IMR-90 (cell line): ENCODE results near the gene FBXL7. TPM values are rescaled to one million over a fixed set of nuclear protein-coding genes. Genes with fewer than 3 reads are reported as not detected.

Experiments used
- ATAC-seq: fragments of 200-7000 bp; cut with Tn5 transposase; 2 replicates; pipeline ENCODE4 v1.9.1; 2020; ENCODE audit warnings: low read depth, mild to moderate bottlenecking, moderate library complexity
- BruUV-seq: library from RNA; stranded (reverse); fragments of 400-500 nt; replicated peaks from 2 replicates; lab custom pipeline; 2021; lab: Mats Ljungman, UMichigan
- CTCF ChIA-PET: fragments of 300-600 bp; formaldehyde crosslinking; extraction: SDS; loops from one replicate; lab custom pipeline; 2021; ENCODE audit warnings: antibody characterized with exemption; lab: Yijun Ruan, JAX
- POLR2A ChIA-PET: fragments of 300-600 bp; sonication (Branson Sonifier 250); formaldehyde crosslinking; loops from one replicate; lab custom pipeline; 2022; ENCODE audit warnings: antibody characterized with exemption; ENCODE audit not compliant: unreplicated experiment; lab: Charles Lee
- DNase-seq: peaks from one replicate; pipeline ENCODE4 v3.0.0; 2013
- H2AFZ ChIP-seq: replicated peaks from 2 replicates; pipeline ENCODE3; 2013; ENCODE audit warnings: low read length, mild to moderate bottlenecking; ENCODE audit not compliant: poor library complexity
- H2AK5ac ChIP-seq: 2 replicates; pipeline ENCODE4 v1.6.1; 2013; ENCODE audit warnings: low read depth, low read length, inconsistent platforms
- H2AK9ac ChIP-seq: replicated peaks from 2 replicates; pipeline ENCODE3; 2013; ENCODE audit warnings: mild to moderate bottlenecking, low read depth, low read length, moderate library complexity; ENCODE audit not compliant: poor library complexity
- H2BK120ac ChIP-seq: 2 replicates; pipeline ENCODE4 v1.6.1; 2013; ENCODE audit warnings: low read depth, low read length, inconsistent platforms
- H2BK15ac ChIP-seq: 3 replicates; pipeline ENCODE4 v1.6.1; 2013; ENCODE audit warnings: low read depth, low read length, inconsistent platforms
- H2BK20ac ChIP-seq: 2 replicates; pipeline ENCODE4 v1.6.1; 2013; ENCODE audit warnings: low read depth, mild to moderate bottlenecking, inconsistent platforms, low read length, moderate library complexity
- H2BK5ac ChIP-seq: 2 replicates; pipeline ENCODE4 v1.6.1; 2013; ENCODE audit warnings: mild to moderate bottlenecking, low read depth, low read length, inconsistent platforms; ENCODE audit not compliant: poor library complexity, severe bottlenecking
- H3K14ac ChIP-seq: replicated peaks from 2 replicates; pipeline ENCODE4 v1.6.1; 2013; ENCODE audit warnings: low read depth, low read length, inconsistent platforms
- H3K18ac ChIP-seq: 2 replicates; pipeline ENCODE4 v1.6.1; 2013; ENCODE audit warnings: low read depth, low read length, control low read depth
- H3K23ac ChIP-seq: 2 replicates; pipeline ENCODE4 v1.6.1; 2013; ENCODE audit warnings: low read depth, low read length, inconsistent platforms
- H3K27ac ChIP-seq: 2 replicates; pipeline ENCODE4 v1.5.1; 2013; ENCODE audit warnings: mild to moderate bottlenecking, control low read depth, low read length; ENCODE audit not compliant: insufficient read depth
- H3K27me3 ChIP-seq: 2 replicates; pipeline ENCODE4 v1.6.1; 2013; ENCODE audit warnings: low read length; ENCODE audit not compliant: control insufficient read depth, insufficient read depth
- H3K36me3 ChIP-seq: 2 replicates; pipeline ENCODE4 v1.6.1; 2013; ENCODE audit warnings: low read length, mixed read lengths; ENCODE audit not compliant: control insufficient read depth, insufficient read depth
- H3K4ac ChIP-seq: 2 replicates; pipeline ENCODE4 v1.6.1; 2013; ENCODE audit warnings: low read depth, low read length, inconsistent platforms
- H3K4me1 ChIP-seq: 2 replicates; pipeline ENCODE4 v1.6.1; 2013; ENCODE audit warnings: low read length, mixed read lengths; ENCODE audit not compliant: control insufficient read depth, insufficient read depth
- H3K4me2 ChIP-seq: 2 replicates; pipeline ENCODE4 v1.6.1; 2013; ENCODE audit warnings: low read depth, mild to moderate bottlenecking, control low read depth, low read length, moderate library complexity
- H3K4me3 ChIP-seq: 2 replicates; pipeline ENCODE4 v1.5.1; 2013; ENCODE audit warnings: low read depth, mild to moderate bottlenecking, control low read depth, low read length, moderate library complexity; ENCODE audit not compliant: insufficient read depth
- H3K56ac ChIP-seq: 2 replicates; pipeline ENCODE4 v1.6.1; 2013; ENCODE audit warnings: low read length, inconsistent platforms; ENCODE audit not compliant: insufficient read depth; ENCODE audit errors: extremely low read depth
- H3K79me1 ChIP-seq, 2 experiments: 2 replicates each; pipeline ENCODE4 v1.6.1; 2013; ENCODE audit warnings: low read length in 2 of 2, inconsistent platforms in 1 of 2, low read depth in 1 of 2
- H3K9ac ChIP-seq: 2 replicates; pipeline ENCODE4 v1.6.1; 2013; ENCODE audit warnings: low read depth, low read length, control low read depth
- H3K9me1 ChIP-seq: 2 replicates; pipeline ENCODE4 v1.6.1; 2013; ENCODE audit warnings: low read length, inconsistent platforms; ENCODE audit not compliant: insufficient read depth
- H3K9me3 ChIP-seq: 2 replicates; pipeline ENCODE4 v1.6.1; 2013; ENCODE audit warnings: low read length; ENCODE audit not compliant: control insufficient read depth, insufficient read depth
- H4K20me1 ChIP-seq: 2 replicates; pipeline ENCODE4 v1.6.1; 2013; ENCODE audit warnings: low read length, inconsistent platforms; ENCODE audit not compliant: insufficient read depth
- H4K5ac ChIP-seq: 2 replicates; pipeline ENCODE4 v1.6.1; 2013; ENCODE audit warnings: mild to moderate bottlenecking, low read depth, low read length, control low read depth
- H4K8ac ChIP-seq, 2 experiments: 2 replicates each; pipeline ENCODE4 v1.6.1; 2013; ENCODE audit warnings: low read depth in 2 of 2, low read length in 2 of 2, control low read depth in 1 of 2, inconsistent platforms in 1 of 2
- H4K91ac ChIP-seq: 2 replicates; pipeline ENCODE4 v1.6.1; 2013; ENCODE audit warnings: low read depth, low read length, inconsistent platforms; ENCODE audit not compliant: insufficient read depth
- CHD1 ChIP-seq: IDR thresholded peaks from 2 replicates; pipeline ENCODE4 v1.6.1; 2012; ENCODE audit warnings: low read depth, low read length, improper control_type of control experiment
- CTCF ChIP-seq: conservative IDR thresholded peaks from 2 replicates; pipeline ENCODE4 v1.5.1; 2012; ENCODE audit warnings: mild to moderate bottlenecking, low read depth, low read length, improper control_type of control experiment
- ELK1 ChIP-seq: fragments of 150-350 bp; IDR thresholded peaks from 2 replicates; pipeline ENCODE4 v1.6.1; 2016; ENCODE audit warnings: low read depth, mild to moderate bottlenecking, low read length, moderate library complexity, borderline replicate concordance
- FOS ChIP-seq: fragments of 150-350 bp; IDR thresholded peaks from 2 replicates; pipeline ENCODE4 v1.6.1; 2016; ENCODE audit warnings: low read depth, low read length
- MAZ ChIP-seq: IDR thresholded peaks from 2 replicates; pipeline ENCODE4 v1.6.1; 2012; ENCODE audit warnings: low read depth, mild to moderate bottlenecking, low read length, improper control_type of control experiment, moderate library complexity, borderline replicate concordance
- RAD21 ChIP-seq: IDR thresholded peaks from 2 replicates; pipeline ENCODE4 v1.6.1; 2012; ENCODE audit warnings: low read length, improper control_type of control experiment
- RCOR1 ChIP-seq: IDR thresholded peaks from 2 replicates; pipeline ENCODE4 v1.6.1; 2012; ENCODE audit warnings: mild to moderate bottlenecking, low read length, improper control_type of control experiment; ENCODE audit not compliant: insufficient replicate concordance
- USF2 ChIP-seq: fragments of 150-350 bp; IDR thresholded peaks from 2 replicates; pipeline ENCODE4 v1.6.1; 2017; ENCODE audit warnings: mild to moderate bottlenecking, antibody characterized with exemption, low read length, low read depth
- WGBS, 2 experiments: methylation state at CpG; one replicate each; pipeline versions ENCODE4 v1.1.5 to v1.1.7; 2013; ENCODE audit warnings: missing lambda C conversion rate in 2 of 2; ENCODE audit not compliant: insufficient read length in 1 of 2; ENCODE audit errors: extremely low coverage in 2 of 2; 5-methylcytosine and 5-hydroxymethylcytosine counted together
- dilution Hi-C: fragments of 300-500 bp; cut with HindIII; formaldehyde crosslinking; loops from one replicate; pipeline ENCODE4 v1.14.3; 2018; ENCODE audit warnings: low sequenced_read_pairs; ENCODE audit not compliant: unreplicated experiment
- in situ Hi-C: fragments of 300-500 bp; cut with MboI; formaldehyde crosslinking; loops from 3 replicates; pipeline ENCODE4 v1.14.3; 2019; ENCODE audit warnings: low sequenced_read_pairs, inconsistent platforms, mixed read lengths
- intact Hi-C: fragments of 100-400 bp; cut with micrococcal nuclease; formaldehyde crosslinking; loops from 2 replicates; pipeline ENCODE4 v1.10.0; 2022
- polyA plus RNA-seq, 3 experiments: library from polyadenylated mRNA; depleted of rRNA; stranded (reverse); fragments of >200 nt; gene quantifications; 2 replicates each; pipeline ENCODE4 v1.2.3, GENCODE V29; 2012; ENCODE audit warnings: low replicate concordance in 1 of 3
- total RNA-seq: library from RNA; depleted of rRNA; stranded (reverse); fragments of >200 nt; gene quantifications from 2 replicates; pipeline ENCODE4 v1.2.3, GENCODE V29; 2012

FBXL7 gene
- total and polyA plus RNA-seq, 2 of the 4 experiments (the other 2 are of a cell fraction): 4.1 to 10.2 TPM

GRCh38 chr5:15538516-15538915 lies 38.5 kb downstream of the FBXL7 start:
- Histone ChIP-seq H2AK5ac (no peak overlapping the region), H3K27me3 (no peaks in the 10 kb centered on the region), H3K9me1 (no peaks in the 10 kb centered on the region), H3K4me1 (peaks cover 3% of the 10 kb centered on the region; the same call in 1 of the 2 replicates), H3K27ac (no peak overlapping the region), H2BK20ac (no peak overlapping the region), H2BK15ac (no peak overlapping the region), H3K36me3 (no peaks in the 10 kb centered on the region), H2AK9ac (no peak overlapping the region), H2BK120ac (no peak overlapping the region), H3K79me1 (peaks cover 30 to 32% of the 10 kb centered on the region in 2 experiments; a peak in 3 of 4 replicates), H4K8ac (no peak overlapping the region), H2AFZ (no peak overlapping the region), H3K4me3 (no peak overlapping the region), H3K9ac (no peak overlapping the region), H3K23ac (no peak overlapping the region), H4K20me1 (0 out of 2 replicates have a peak, but pooled peaks cover 3% of the 10 kb centered on the region), H3K4ac (no peak overlapping the region), H3K9me3 (no peaks in the 10 kb centered on the region), H4K5ac (no peak overlapping the region), H3K56ac (no peak overlapping the region), H3K4me2 (no peak overlapping the region), H2BK5ac (no peak overlapping the region), H3K14ac (no peak overlapping the region), H4K91ac (no peak overlapping the region), H3K18ac (no peak overlapping the region)
- ChIA-PET POLR2A (no interaction called here), CTCF (no interaction called here)
- TF ChIP-seq CHD1 (no peak), RAD21 (no peak), RCOR1 (no peak), MAZ (no peak), FOS (no peak), USF2 (no peak), ELK1 (no peak), CTCF (no peak)
- dilution Hi-C loops: no loop called here
- no TSS peak for BruUV-seq
- DNase-seq (no peak), ATAC-seq (peak; percentile 59)
- intact Hi-C loops: no loop called here
- in situ Hi-C loops: no loop called here
- WGBS, 2 experiments: no CpG with 5 or more reads among the region's 2 CpGs
